Dedifferentiated amniotic fluid mesenchymal stem cell (primary cell): ENCODE data around the gene ATXN1.

Source experiments
- DNase-seq: peaks from one replicate; pipeline ENCODE4 v3.0.0-alpha.2; 2016; ENCODE audit errors: extremely low spot score

The ATXN1 gene

GRCh38 chr6:16533721-16534136 lies 227.5 kb downstream of the ATXN1 start:
- DNase-seq = no peak

GRCh38 chr6:16533210-16533609 lies 228.1 kb downstream of the ATXN1 start:
- no peak for DNase-seq

GRCh38 chr6:16527691-16528090 lies 233.6 kb downstream of the ATXN1 start:
- no peak for DNase-seq

DNA sequence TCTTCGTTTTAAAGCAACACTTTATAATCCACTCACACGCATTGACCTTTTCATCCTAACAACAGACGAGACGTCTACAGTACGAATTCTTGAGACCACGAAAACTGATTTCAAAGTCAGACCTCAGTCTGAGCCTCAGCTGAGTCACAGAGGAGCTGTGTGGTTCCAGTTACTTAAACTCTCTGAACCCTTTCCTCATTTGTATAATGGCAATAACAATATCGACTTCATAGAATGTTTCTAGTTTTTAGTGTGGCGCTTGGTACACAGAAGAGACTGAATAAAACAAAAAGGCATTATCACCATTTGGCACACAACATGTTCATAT lies 236.9 kb downstream of the ATXN1 start:
- DNase-seq = no peak

DNA sequence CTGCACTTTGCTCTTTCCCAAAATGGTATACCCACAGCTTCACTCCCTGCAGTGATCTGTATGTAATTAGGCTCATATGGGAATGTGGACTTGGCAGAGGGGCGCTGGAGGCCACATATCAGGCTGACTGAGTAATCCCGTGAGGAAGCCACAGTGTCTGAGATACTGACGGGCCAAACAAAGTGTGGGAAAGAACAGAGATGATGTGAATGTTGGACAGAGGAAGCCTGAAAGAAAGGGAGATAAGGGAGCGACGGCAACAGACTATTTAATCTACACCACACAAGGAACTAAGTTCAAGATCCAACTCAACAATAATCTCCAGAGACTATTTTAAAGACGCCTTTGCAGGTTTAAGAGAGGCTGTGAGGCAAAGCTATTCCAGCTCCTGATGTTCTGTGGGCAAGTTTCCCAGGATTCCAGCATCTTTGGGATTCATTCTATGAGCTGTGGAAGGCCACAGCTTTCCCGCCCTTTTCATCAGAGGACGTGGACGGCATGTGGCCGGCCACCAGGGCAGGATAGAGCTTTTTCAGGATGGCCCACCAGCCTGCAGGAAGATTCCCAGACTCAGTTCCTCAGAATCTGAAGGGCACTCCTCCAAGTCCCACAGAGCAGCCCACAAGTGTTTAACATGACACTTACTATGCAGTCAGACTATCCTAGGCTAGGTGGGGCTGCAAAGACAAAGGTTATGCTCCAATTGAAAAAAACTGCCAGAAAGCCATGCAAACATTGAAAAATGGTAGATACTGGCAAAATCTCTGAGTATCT lies 237.5 kb downstream of the ATXN1 start:
- peak; percentile 69 for DNase-seq

DNA sequence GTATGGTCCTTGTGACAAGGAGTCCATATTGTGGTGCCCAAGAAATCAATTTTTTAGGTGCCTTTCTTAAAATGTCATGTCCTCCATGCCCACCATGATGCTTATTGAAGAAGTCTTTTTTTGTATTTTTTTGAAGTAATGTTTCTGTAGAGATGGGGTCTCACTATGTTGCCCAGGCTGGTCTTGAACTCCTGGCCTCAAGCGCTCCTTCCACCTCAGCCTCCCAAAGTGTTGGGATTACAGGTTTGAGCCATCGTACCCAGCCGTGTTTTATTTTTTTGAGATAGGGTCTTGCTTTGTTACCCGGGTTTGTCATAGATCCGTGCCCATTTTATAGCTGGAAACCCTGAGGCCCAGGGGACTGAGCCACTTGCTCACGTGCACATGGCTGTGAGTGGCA lies 238.3 kb downstream of the ATXN1 start:
- no peak for DNase-seq

DNA sequence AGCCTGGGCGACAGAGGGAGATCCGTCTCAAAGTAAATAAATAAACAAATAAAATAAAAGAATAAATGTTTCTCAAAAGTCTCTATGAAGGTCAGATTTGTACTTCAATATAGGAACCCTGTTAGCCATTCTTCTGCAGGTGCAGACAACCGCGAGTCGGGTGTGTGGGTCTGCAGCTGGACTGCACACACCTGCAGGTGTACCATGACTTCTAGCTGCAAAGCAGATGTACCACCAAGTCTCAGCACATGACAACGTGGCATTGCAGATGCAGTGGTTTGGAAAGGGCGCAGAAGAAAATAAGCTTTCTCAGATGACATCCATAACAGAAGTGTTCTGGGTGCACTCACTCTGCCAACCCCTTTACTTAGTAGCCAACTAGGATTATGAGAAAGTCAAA lies 239.7 kb downstream of the ATXN1 start:
- DNase-seq = no peak

DNA sequence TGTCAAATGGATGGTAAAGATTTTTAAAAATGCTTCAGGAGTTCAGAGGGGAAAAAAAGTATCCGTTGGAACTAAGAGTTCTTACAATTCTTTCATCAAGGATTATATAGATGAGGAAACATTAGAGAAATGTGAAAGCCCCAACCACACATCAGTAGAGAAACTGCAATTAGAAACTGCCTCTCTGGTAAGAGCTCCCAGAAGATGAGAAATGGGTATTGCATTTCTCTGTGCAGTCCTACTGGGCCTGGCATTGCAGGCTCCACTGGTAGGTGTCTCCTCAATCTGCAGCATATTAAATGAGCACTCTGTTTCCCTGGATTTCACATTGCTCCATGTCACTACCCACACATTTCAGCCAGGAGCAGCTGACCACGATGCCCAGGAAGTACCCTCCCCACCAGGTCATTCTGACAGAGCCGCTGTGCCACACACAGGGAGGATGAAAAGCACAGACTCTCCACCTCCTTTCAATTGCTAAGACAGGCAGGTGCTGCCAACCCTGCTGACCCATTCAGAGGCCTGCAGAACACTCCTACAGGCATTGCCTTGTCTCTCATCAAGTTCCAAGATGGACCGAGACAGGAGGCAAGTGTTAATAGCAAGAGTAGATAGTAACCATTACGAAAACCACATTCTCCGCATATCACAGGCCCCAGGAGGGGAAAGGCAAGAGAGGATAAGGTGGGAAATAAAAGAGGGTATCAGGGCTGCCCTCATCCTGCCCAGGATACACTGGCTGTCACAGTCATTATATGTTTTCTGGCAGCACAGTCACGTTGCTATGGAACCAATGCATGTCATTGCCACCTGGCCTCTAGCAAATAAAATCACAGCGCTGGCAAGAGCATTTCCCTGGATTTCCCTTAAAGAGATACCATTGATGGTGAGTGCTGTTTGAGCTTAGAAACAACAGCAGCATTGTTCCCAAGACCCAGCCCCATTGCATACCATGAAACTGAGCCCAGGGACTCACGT lies 241.7 kb downstream of the ATXN1 start:
- no peak for DNase-seq

DNA sequence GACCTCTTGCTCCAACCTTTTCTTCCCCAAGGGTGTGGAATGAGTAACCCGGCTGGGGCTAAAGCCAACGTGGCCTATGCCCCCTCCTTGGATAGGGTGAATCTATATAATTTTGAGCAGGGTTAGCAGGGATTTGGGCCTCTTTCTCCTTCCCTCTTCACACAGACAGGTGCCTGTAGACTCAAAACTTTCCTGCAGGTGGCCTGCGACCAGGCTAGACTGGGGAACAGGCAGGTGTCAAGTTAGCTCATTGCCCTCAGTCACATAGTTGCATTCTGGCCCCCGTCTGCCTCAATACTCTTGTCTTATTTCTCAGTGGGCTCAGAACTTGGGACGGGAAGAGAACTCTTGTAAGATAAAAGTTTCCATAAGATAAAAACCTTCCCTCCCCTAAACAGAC lies 243.0 kb downstream of the ATXN1 start:
- no peak for DNase-seq

DNA sequence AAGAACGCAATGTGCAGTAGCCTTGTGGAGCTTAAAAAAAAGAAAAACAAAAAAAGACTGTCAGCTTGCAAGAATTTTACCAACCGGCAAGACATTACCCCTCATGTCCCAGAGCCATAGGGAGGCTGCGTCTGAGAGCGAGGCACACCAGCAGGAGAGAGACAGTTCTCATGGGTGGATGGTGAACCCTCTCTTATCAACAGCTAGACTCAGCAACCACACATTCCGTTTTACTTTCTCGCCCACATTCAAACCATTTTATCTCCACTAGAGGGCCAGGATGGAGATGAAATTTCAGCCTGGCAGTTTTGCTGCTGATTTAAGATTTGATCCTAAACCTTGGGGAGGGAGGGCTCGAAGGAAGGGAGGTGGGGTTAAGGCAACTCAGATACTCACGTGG lies 247.0 kb downstream of the ATXN1 start:
- peak; percentile 46 for DNase-seq

- DNase-seq = no peak
Observed at GRCh38 chr6:16512544-16513290, 248.5 kb downstream of the ATXN1 start.

- DNase-seq = no peak
Observed at GRCh38 chr6:16511723-16512489, 249.4 kb downstream of the ATXN1 start.

DNA sequence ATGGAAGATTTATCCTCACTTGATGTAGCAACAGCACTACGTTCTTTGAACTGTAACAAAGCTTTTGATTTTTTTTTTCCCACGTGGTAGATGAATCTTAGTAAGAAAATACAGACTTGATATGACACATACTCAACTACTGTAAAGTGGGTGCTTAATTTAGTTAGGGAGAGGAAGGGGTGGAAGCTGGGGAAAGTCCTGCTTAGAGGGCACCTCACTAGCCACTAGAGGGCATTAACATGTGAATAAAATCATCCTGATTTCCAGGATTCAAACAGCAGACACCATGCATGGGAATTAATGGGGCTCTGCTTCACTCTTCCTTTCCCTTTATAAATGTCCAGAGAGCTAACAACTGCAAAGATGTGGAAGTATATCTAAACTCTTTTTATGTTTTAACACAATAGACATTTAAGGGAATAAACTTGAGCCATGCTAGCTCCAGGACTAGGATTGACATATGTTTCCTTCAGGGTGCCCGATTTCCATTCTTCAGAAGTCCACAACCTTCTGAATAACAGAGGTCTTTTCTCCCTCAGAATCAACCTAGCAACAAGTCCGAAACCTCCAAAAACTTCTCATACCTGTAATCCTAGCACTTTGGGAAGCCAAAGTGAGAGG lies 250.1 kb downstream of the ATXN1 start:
- peak; percentile 46 for DNase-seq

- no peak for DNase-seq
Observed at GRCh38 chr6:16510245-16510644, 251.0 kb downstream of the ATXN1 start.

- no peak for DNase-seq
Observed at GRCh38 chr6:16508959-16509358, 252.3 kb downstream of the ATXN1 start.

GRCh38 chr6:16505711-16506357 lies 255.4 kb downstream of the ATXN1 start:
- peak; percentile 87 for DNase-seq

GRCh38 chr6:16504609-16505008 lies 256.7 kb downstream of the ATXN1 start:
- DNase-seq = no peak

DNA sequence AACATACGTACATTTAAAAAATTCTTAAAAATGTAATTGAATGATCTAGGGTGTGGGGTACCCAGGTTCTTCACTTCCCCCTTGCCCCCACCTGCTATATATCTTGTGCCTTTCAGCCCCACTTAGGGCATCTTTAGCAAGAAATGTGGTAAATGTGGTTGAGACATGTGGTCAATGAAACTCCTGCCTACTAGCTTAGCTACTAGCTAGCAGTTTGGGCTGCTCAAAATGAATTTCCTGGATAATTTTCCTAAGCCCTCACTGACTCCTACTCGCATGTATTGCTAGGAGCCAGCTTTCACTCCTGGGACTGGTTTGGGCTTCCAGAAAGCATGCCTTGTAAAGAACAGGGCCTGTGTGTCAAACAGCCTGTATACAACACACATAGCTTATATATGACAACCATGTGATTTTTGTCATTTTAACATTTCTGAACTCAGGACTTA lies 257.3 kb downstream of the ATXN1 start:
- DNase-seq = no peak

DNA sequence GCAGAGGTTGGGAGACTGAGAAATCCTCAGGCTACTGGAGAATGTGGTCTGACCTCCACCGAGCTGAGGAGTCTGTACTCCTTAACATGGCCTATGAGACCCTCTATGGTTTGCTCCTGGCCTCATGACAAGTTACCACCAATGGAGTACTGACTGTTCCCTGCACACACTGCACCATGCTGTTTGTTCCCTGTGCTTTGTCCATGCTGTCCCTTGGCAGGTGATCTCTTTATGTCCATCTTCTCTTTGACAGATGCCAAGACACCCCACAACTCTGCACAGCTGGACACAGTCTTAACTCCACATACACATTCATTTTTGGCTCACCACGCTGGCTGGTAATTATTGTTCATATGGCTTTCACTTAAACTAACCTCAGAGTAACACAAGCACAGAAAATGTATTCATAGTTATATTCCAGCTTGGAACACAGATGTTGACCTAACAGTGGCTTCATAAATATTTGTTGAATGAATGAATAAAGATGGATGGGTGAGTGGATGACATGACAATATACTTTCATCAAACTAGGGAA lies 258.0 kb downstream of the ATXN1 start:
- DNase-seq = no peak

DNA sequence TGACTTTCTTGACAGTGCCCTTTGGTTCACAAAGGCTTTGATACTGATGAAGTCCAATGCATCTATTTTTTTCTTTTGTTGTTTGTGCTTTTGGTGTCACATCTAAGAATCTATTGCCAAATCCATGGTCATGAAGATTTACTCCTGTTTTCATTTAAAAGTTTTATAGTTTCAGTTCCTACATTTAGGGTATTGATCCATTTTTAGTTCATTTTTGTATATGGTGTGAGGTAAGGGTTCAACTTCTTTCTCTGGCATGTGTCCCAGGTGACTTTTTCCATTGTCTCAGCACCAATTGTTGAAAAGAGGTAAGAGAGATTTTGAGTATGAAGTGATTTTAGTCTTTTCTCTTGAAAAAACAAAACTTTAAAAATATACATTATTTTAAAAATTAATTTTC lies 262.3 kb downstream of the ATXN1 start:
- no peak for DNase-seq
